ENCODE results near the gene DLGAP1. TPM values are rescaled to one million over a fixed set of nuclear protein-coding genes. Genes with fewer than 3 reads are reported as not detected.

DLGAP1 gene
- polyA plus RNA-seq, 4 donors, result 0.22 to 0.47 TPM; not detected in 2

GRCh38 chr18:4238966-4239365 lies 216.1 kb downstream of the DLGAP1 start:
- Histone ChIP-seq H3K36me3 (ENCODE audit: control insufficient read depth in 3 of 3, insufficient read depth in 2 of 3, low read depth in 1 of 3, low read length in 3 of 3) (no peaks in the 10 kb centered on the region), H3K4me3 (ENCODE audit: low read depth in 1 of 3, low read length in 3 of 3) (no peak overlapping the region), H3K4me1 (ENCODE audit: control insufficient read depth in 3 of 3, insufficient read depth in 2 of 3, low read depth in 1 of 3, low read length in 2 of 3) (no peaks in the 10 kb centered on the region), H3K9me3 (ENCODE audit: control insufficient read depth in 2 of 2, insufficient read depth in 1 of 2, low read depth in 1 of 2, low read length in 1 of 2) (no peaks in the 10 kb centered on the region), H3K27me3 (ENCODE audit: control insufficient read depth in 3 of 3, insufficient read depth in 3 of 3, low read length in 3 of 3) (no peaks in the 10 kb centered on the region), H3K27ac (ENCODE audit: low read depth in 1 of 3, low read length in 2 of 3) (no peak overlapping the region)
- DNase-seq (no peak), FAIRE-seq (no peak)
- 50 to 64% (median 62%) methylated on average over 1 of the region's 1 CpG for WGBS, 3 donors

- FAIRE-seq, result no peak
These were observed 217.5 kb downstream of the DLGAP1 start for GRCh38 chr18:4237664-4238041.

GRCh38 chr18:4236940-4237663 lies 218.0 kb downstream of the DLGAP1 start:
- no peaks in the 10 kb centered on the region for H3K36me3 ChIP-seq (ENCODE audit: control insufficient read depth in 3 of 3, insufficient read depth in 2 of 3, low read depth in 1 of 3, low read length in 3 of 3)
- no peak overlapping the region for H3K27ac ChIP-seq (ENCODE audit: low read depth in 1 of 3, low read length in 2 of 3)
- H3K4me3 ChIP-seq (ENCODE audit: low read depth in 1 of 3, low read length in 3 of 3), result no peak overlapping the region
- H3K4me1 ChIP-seq (ENCODE audit: control insufficient read depth in 3 of 3, insufficient read depth in 2 of 3, low read depth in 1 of 3, low read length in 2 of 3), result no peaks in the 10 kb centered on the region
- no peaks in the 10 kb centered on the region for H3K27me3 ChIP-seq (ENCODE audit: control insufficient read depth in 3 of 3, insufficient read depth in 3 of 3, low read length in 3 of 3)
- no peaks in the 10 kb centered on the region for H3K9me3 ChIP-seq (ENCODE audit: control insufficient read depth in 2 of 2, insufficient read depth in 1 of 2, low read depth in 1 of 2, low read length in 1 of 2)
- DNase-seq (no peak), FAIRE-seq (no peak)
- 56 to 63% (median 59%) methylated on average over 11 of the region's 11 CpGs for WGBS, 3 donors

More at GRCh38 chr18:4237664-4238041, 217.5 kb downstream of the DLGAP1 start:
- no peak overlapping the region for H3K4me3 ChIP-seq (ENCODE audit: low read depth in 1 of 3, low read length in 3 of 3)
- H3K36me3 ChIP-seq (ENCODE audit: control insufficient read depth in 3 of 3, insufficient read depth in 2 of 3, low read depth in 1 of 3, low read length in 3 of 3), result no peaks in the 10 kb centered on the region
- no peaks in the 10 kb centered on the region for H3K27me3 ChIP-seq (ENCODE audit: control insufficient read depth in 3 of 3, insufficient read depth in 3 of 3, low read length in 3 of 3)
- DNase-seq, result no peak
- whole genome bisulfite sequencing, 3 donors, result 34 to 84% (median 69%) methylated on average over 2 of the region's 2 CpGs
- H3K27ac ChIP-seq (ENCODE audit: low read depth in 1 of 3, low read length in 2 of 3), result no peak overlapping the region
- H3K9me3 ChIP-seq (ENCODE audit: control insufficient read depth in 2 of 2, insufficient read depth in 1 of 2, low read depth in 1 of 2, low read length in 1 of 2), result no peaks in the 10 kb centered on the region
- no peaks in the 10 kb centered on the region for H3K4me1 ChIP-seq (ENCODE audit: control insufficient read depth in 3 of 3, insufficient read depth in 2 of 3, low read depth in 1 of 3, low read length in 2 of 3)

GRCh38 chr18:4233468-4233867 lies 221.6 kb downstream of the DLGAP1 start:
- 38 to 57% (median 45%) methylated on average over 3 of the region's 3 CpGs for WGBS, 3 donors
- no peaks in the 10 kb centered on the region for H3K4me1 ChIP-seq (ENCODE audit: control insufficient read depth in 3 of 3, insufficient read depth in 2 of 3, low read depth in 1 of 3, low read length in 2 of 3)
- no peaks in the 10 kb centered on the region for H3K27me3 ChIP-seq (ENCODE audit: control insufficient read depth in 3 of 3, insufficient read depth in 3 of 3, low read length in 3 of 3)
- H3K36me3 ChIP-seq (ENCODE audit: control insufficient read depth in 3 of 3, insufficient read depth in 2 of 3, low read depth in 1 of 3, low read length in 3 of 3), result no peaks in the 10 kb centered on the region
- H3K27ac ChIP-seq (ENCODE audit: low read depth in 1 of 3, low read length in 2 of 3), result no peak overlapping the region
- DNase-seq (no peak), FAIRE-seq (no peak)
- no peak overlapping the region for H3K4me3 ChIP-seq (ENCODE audit: low read depth in 1 of 3, low read length in 3 of 3)
- H3K9me3 ChIP-seq (ENCODE audit: control insufficient read depth in 2 of 2, insufficient read depth in 1 of 2, low read depth in 1 of 2, low read length in 1 of 2), result no peaks in the 10 kb centered on the region

GRCh38 chr18:4232656-4233055 lies 222.5 kb downstream of the DLGAP1 start:
- Histone ChIP-seq H3K27me3 (ENCODE audit: control insufficient read depth in 3 of 3, insufficient read depth in 3 of 3, low read length in 3 of 3) (no peaks in the 10 kb centered on the region), H3K4me1 (ENCODE audit: control insufficient read depth in 3 of 3, insufficient read depth in 2 of 3, low read depth in 1 of 3, low read length in 2 of 3) (no peaks in the 10 kb centered on the region), H3K36me3 (ENCODE audit: control insufficient read depth in 3 of 3, insufficient read depth in 2 of 3, low read depth in 1 of 3, low read length in 3 of 3) (no peaks in the 10 kb centered on the region), H3K27ac (ENCODE audit: low read depth in 1 of 3, low read length in 2 of 3) (no peak overlapping the region), H3K4me3 (ENCODE audit: low read depth in 1 of 3, low read length in 3 of 3) (no peak overlapping the region), H3K9me3 (ENCODE audit: control insufficient read depth in 2 of 2, insufficient read depth in 1 of 2, low read depth in 1 of 2, low read length in 1 of 2) (no peaks in the 10 kb centered on the region)
- DNase-seq, result no peak
- FAIRE-seq, result no peak
- 28 to 49% (median 46%) methylated on average over 2 of the region's 2 CpGs for WGBS, 3 donors

GRCh38 chr18:4231260-4231659 lies 223.8 kb downstream of the DLGAP1 start:
- Histone ChIP-seq H3K4me3 (ENCODE audit: low read depth in 1 of 3, low read length in 3 of 3) (no peak overlapping the region), H3K36me3 (ENCODE audit: control insufficient read depth in 3 of 3, insufficient read depth in 2 of 3, low read depth in 1 of 3, low read length in 3 of 3) (no peaks in the 10 kb centered on the region), H3K27me3 (ENCODE audit: control insufficient read depth in 3 of 3, insufficient read depth in 3 of 3, low read length in 3 of 3) (no peaks in the 10 kb centered on the region), H3K4me1 (ENCODE audit: control insufficient read depth in 3 of 3, insufficient read depth in 2 of 3, low read depth in 1 of 3, low read length in 2 of 3) (no peaks in the 10 kb centered on the region), H3K9me3 (ENCODE audit: control insufficient read depth in 2 of 2, insufficient read depth in 1 of 2, low read depth in 1 of 2, low read length in 1 of 2) (no peaks in the 10 kb centered on the region), H3K27ac (ENCODE audit: low read depth in 1 of 3, low read length in 2 of 3) (no peak overlapping the region)
- FAIRE-seq, result no peak
- DNase-seq, result no peak

- no peaks in the 10 kb centered on the region for H3K4me1 ChIP-seq (ENCODE audit: control insufficient read depth in 3 of 3, insufficient read depth in 2 of 3, low read depth in 1 of 3, low read length in 2 of 3)
- no peaks in the 10 kb centered on the region for H3K9me3 ChIP-seq (ENCODE audit: control insufficient read depth in 2 of 2, insufficient read depth in 1 of 2, low read depth in 1 of 2, low read length in 1 of 2)
- 76 to 82% (median 79%) methylated on average over 3 of the region's 3 CpGs for WGBS, 3 donors
- H3K4me3 ChIP-seq (ENCODE audit: low read depth in 1 of 3, low read length in 3 of 3), result no peak overlapping the region
- DNase-seq, result no peak
- H3K36me3 ChIP-seq (ENCODE audit: control insufficient read depth in 3 of 3, insufficient read depth in 2 of 3, low read depth in 1 of 3, low read length in 3 of 3), result no peaks in the 10 kb centered on the region
- H3K27ac ChIP-seq (ENCODE audit: low read depth in 1 of 3, low read length in 2 of 3), result no peak overlapping the region
- H3K27me3 ChIP-seq (ENCODE audit: control insufficient read depth in 3 of 3, insufficient read depth in 3 of 3, low read length in 3 of 3), result no peaks in the 10 kb centered on the region
- FAIRE-seq, result no peak
These were observed 224.5 kb downstream of the DLGAP1 start for GRCh38 chr18:4230450-4231168.

- Histone ChIP-seq H3K4me1 (ENCODE audit: control insufficient read depth in 3 of 3, insufficient read depth in 2 of 3, low read depth in 1 of 3, low read length in 2 of 3) (no peaks in the 10 kb centered on the region), H3K27me3 (ENCODE audit: control insufficient read depth in 3 of 3, insufficient read depth in 3 of 3, low read length in 3 of 3) (no peaks in the 10 kb centered on the region), H3K36me3 (ENCODE audit: control insufficient read depth in 3 of 3, insufficient read depth in 2 of 3, low read depth in 1 of 3, low read length in 3 of 3) (no peaks in the 10 kb centered on the region), H3K9me3 (ENCODE audit: control insufficient read depth in 2 of 2, insufficient read depth in 1 of 2, low read depth in 1 of 2, low read length in 1 of 2) (no peaks in the 10 kb centered on the region), H3K4me3 (ENCODE audit: low read depth in 1 of 3, low read length in 3 of 3) (no peak overlapping the region), H3K27ac (ENCODE audit: low read depth in 1 of 3, low read length in 2 of 3) (no peak overlapping the region)
- DNase-seq, result no peak
- no peak for FAIRE-seq
- 71 to 76% (median 74%) methylated on average over 4 of the region's 4 CpGs for WGBS, 3 donors
These were observed 230.9 kb downstream of the DLGAP1 start for GRCh38 chr18:4224031-4224704.
